Peyer's patch (tissue), 4 donors: Measurements from ENCODE around the gene VCL.

Experiments
- POLR2A ChIP-seq, 2 donors: fragments of 450-650 bp; IDR thresholded peaks; one replicate each; pipeline ENCODE4 v1.5.1; 2017; ENCODE audit warnings: antibody characterized with exemption in 2 of 2, mild to moderate bottlenecking in 2 of 2, moderate library complexity in 2 of 2
- TF ChIP-seq, protein P1 (sequence below), 6 experiments: fragments of 450-650 bp in 4 of 6; fragments of 200-600 bp in 2 of 6; sonication (generic) in 1 of 6; IDR thresholded peaks; one replicate each; pipeline ENCODE4 v1.5.1; 2017 to 2019; ENCODE audit warnings: antibody characterized with exemption in 6 of 6, mild to moderate bottlenecking in 3 of 6, moderate library complexity in 1 of 6

DNA sequence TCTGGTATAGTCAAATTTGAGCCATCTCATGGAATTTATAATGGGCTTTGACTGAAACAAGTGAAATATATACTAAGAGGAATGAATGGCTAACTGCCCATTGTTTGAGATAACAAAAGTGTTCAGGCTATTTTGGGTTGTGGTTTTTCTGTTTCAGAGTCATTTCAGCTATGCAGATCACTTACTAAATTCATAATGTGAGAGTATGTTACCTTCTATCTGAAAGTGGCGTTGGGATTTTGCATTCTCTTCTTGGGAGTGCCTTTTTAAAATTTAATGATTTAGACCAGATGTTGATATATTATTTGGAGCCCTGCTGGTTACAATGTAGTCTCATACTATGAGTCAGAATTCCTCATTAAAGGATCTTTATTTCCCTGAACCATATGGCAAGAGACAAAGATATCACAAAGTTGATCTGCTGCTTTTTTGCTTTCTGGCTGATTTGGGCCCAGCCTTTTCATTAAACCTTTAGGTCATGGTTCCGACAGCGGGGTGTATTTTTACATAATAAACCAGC lies 10.4 kb downstream of the VCL start:
- TF ChIP-seq POLR2A (IDR thresholded peaks at IDR 0.05) = no peak
- TF ChIP-seq, protein P1, sequence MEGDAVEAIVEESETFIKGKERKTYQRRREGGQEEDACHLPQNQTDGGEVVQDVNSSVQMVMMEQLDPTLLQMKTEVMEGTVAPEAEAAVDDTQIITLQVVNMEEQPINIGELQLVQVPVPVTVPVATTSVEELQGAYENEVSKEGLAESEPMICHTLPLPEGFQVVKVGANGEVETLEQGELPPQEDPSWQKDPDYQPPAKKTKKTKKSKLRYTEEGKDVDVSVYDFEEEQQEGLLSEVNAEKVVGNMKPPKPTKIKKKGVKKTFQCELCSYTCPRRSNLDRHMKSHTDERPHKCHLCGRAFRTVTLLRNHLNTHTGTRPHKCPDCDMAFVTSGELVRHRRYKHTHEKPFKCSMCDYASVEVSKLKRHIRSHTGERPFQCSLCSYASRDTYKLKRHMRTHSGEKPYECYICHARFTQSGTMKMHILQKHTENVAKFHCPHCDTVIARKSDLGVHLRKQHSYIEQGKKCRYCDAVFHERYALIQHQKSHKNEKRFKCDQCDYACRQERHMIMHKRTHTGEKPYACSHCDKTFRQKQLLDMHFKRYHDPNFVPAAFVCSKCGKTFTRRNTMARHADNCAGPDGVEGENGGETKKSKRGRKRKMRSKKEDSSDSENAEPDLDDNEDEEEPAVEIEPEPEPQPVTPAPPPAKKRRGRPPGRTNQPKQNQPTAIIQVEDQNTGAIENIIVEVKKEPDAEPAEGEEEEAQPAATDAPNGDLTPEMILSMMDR (IDR thresholded peaks at IDR 0.05) = no peak
